ENCODE measurements around the gene ZC3H7B. TPM values are rescaled to one million over a fixed set of nuclear protein-coding genes. Genes with fewer than 3 reads are reported as not detected.

The ZC3H7B gene
- total RNA-seq, 1 donor from 2014 or later = 54.7 TPM

- H3K4me1 Mint-ChIP-seq (ENCODE audit: low read depth) = no peaks in the 10 kb centered on the region
- peaks cover 15% of the 10 kb centered on the region for H3K36me3 Mint-ChIP-seq (ENCODE audit: low read depth)
- no peak overlapping the region for H3K27ac Mint-ChIP-seq (ENCODE audit: unreplicated experiment)
- H3K4me3 Mint-ChIP-seq (ENCODE audit: unreplicated experiment) = no peak overlapping the region
- DNase-seq (ENCODE audit: low spot score) = no peak
- TF ChIP-seq, protein P1, sequence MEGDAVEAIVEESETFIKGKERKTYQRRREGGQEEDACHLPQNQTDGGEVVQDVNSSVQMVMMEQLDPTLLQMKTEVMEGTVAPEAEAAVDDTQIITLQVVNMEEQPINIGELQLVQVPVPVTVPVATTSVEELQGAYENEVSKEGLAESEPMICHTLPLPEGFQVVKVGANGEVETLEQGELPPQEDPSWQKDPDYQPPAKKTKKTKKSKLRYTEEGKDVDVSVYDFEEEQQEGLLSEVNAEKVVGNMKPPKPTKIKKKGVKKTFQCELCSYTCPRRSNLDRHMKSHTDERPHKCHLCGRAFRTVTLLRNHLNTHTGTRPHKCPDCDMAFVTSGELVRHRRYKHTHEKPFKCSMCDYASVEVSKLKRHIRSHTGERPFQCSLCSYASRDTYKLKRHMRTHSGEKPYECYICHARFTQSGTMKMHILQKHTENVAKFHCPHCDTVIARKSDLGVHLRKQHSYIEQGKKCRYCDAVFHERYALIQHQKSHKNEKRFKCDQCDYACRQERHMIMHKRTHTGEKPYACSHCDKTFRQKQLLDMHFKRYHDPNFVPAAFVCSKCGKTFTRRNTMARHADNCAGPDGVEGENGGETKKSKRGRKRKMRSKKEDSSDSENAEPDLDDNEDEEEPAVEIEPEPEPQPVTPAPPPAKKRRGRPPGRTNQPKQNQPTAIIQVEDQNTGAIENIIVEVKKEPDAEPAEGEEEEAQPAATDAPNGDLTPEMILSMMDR (IDR thresholded peaks at IDR 0.05) = no peak
- no peaks in the 10 kb centered on the region for H3K9me3 Mint-ChIP-seq (ENCODE audit: low read depth)
- no peaks in the 10 kb centered on the region for H3K27me3 Mint-ChIP-seq (ENCODE audit: low read depth)
Measured at GRCh38 chr22:41343717-41344116, 42.4 kb downstream of the ZC3H7B start.

GRCh38 chr22:41344189-41344788, 43.0 kb downstream of the ZC3H7B start:
- no peaks in the 10 kb centered on the region for H3K27me3 Mint-ChIP-seq (ENCODE audit: low read depth)
- no peak overlapping the region for H3K27ac Mint-ChIP-seq (ENCODE audit: unreplicated experiment)
- no peaks in the 10 kb centered on the region for H3K9me3 Mint-ChIP-seq (ENCODE audit: low read depth)
- TF ChIP-seq, protein P1 (IDR thresholded peaks at IDR 0.05) = no peak
- no peak overlapping the region for H3K4me3 Mint-ChIP-seq (ENCODE audit: unreplicated experiment)
- H3K4me1 Mint-ChIP-seq (ENCODE audit: low read depth) = peaks cover 3% of the 10 kb centered on the region
- no peak for DNase-seq (ENCODE audit: low spot score)
- H3K36me3 Mint-ChIP-seq (ENCODE audit: low read depth) = peaks cover 12% of the 10 kb centered on the region

DNA sequence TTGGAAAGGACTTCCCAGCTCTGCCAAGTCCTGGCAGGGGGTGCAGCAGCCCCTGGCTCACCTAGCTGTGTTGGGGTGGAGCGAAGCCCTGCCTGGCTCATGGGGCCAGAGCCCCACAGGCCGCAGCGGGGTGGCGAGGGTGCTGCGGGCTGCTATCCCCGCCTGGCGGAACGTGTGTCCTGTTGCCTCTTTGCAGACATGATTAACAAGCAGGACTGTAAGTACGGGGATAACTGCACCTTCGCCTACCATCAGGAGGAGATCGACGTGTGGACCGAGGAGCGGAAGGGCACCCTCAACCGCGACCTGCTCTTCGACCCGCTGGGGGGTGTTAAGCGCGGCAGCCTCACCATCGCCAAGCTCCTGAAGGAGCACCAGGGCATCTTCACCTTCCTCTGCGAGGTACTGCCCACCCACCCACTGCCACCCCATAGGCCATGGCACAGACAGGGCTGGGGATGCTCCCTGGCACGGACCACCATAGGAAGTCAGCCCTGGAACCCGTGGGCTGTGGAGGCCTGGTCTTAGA, 44.5 kb downstream of the ZC3H7B start:
- H3K4me3 Mint-ChIP-seq (ENCODE audit: unreplicated experiment) = no peak overlapping the region
- no peaks in the 10 kb centered on the region for H3K9me3 Mint-ChIP-seq (ENCODE audit: low read depth)
- peaks cover 20% of the 10 kb centered on the region for H3K36me3 Mint-ChIP-seq (ENCODE audit: low read depth)
- peaks cover 17% of the 10 kb centered on the region for H3K4me1 Mint-ChIP-seq (ENCODE audit: low read depth)
- TF ChIP-seq, protein P1 (IDR thresholded peaks at IDR 0.05) = no peak
- DNase-seq (ENCODE audit: low spot score) = no peak
- H3K27me3 Mint-ChIP-seq (ENCODE audit: low read depth) = no peaks in the 10 kb centered on the region
- H3K27ac Mint-ChIP-seq (ENCODE audit: unreplicated experiment) = no peak overlapping the region

GRCh38 chr22:41347066-41347859, 45.9 kb downstream of the ZC3H7B start:
- TF ChIP-seq, protein P1 (IDR thresholded peaks at IDR 0.05) = no peak
- no peak overlapping the region for H3K4me3 Mint-ChIP-seq (ENCODE audit: unreplicated experiment)
- DNase-seq (ENCODE audit: low spot score) = no peak
- H3K36me3 Mint-ChIP-seq (ENCODE audit: low read depth) = peaks cover 24% of the 10 kb centered on the region
- H3K27me3 Mint-ChIP-seq (ENCODE audit: low read depth) = no peaks in the 10 kb centered on the region
- H3K9me3 Mint-ChIP-seq (ENCODE audit: low read depth) = no peaks in the 10 kb centered on the region
- H3K27ac Mint-ChIP-seq (ENCODE audit: unreplicated experiment) = no peak overlapping the region
- peaks cover 22% of the 10 kb centered on the region for H3K4me1 Mint-ChIP-seq (ENCODE audit: low read depth)

- Mint-ChIP-seq H3K36me3 (ENCODE audit: low read depth) (peaks cover 26% of the 10 kb centered on the region), H3K4me1 (ENCODE audit: low read depth) (peaks cover 22% of the 10 kb centered on the region), H3K27me3 (ENCODE audit: low read depth) (no peaks in the 10 kb centered on the region), H3K27ac (ENCODE audit: unreplicated experiment) (no peak overlapping the region), H3K4me3 (ENCODE audit: unreplicated experiment) (no peak overlapping the region), H3K9me3 (ENCODE audit: low read depth) (no peaks in the 10 kb centered on the region)
- no peak for DNase-seq (ENCODE audit: low spot score)
- TF ChIP-seq, protein P1 (IDR thresholded peaks at IDR 0.05) = no peak
Measured at GRCh38 chr22:41348964-41349484, 47.7 kb downstream of the ZC3H7B start.
